ENCODE results near the gene PFDN2.
"Not testable (repeated sequence)": the region's sequence is repeated elsewhere in the genome, so short reads cannot be mapped to it uniquely, and the experiment has no call there.

Gene PFDN2

GRCh38 chr1:161121834-161122233, 4.0 kb upstream of the PFDN2 start:
- H3K36me3 ChIP-seq (ENCODE audit: insufficient read depth), result peaks cover 5% of the 10 kb centered on the region; the same call in 1 of the 2 replicates
- no peaks in the 10 kb centered on the region for H4K20me1 ChIP-seq (ENCODE audit: insufficient read depth)
- H3K27me3 ChIP-seq (ENCODE audit: insufficient read depth, low read depth), result no peaks in the 10 kb centered on the region
- peaks cover 24% of the 10 kb centered on the region for H3K4me1 ChIP-seq (ENCODE audit: low read depth, poor library complexity, severe bottlenecking)
- no peak overlapping the region for H2AFZ ChIP-seq (ENCODE audit: low read depth)
- TF ChIP-seq, protein P1, sequence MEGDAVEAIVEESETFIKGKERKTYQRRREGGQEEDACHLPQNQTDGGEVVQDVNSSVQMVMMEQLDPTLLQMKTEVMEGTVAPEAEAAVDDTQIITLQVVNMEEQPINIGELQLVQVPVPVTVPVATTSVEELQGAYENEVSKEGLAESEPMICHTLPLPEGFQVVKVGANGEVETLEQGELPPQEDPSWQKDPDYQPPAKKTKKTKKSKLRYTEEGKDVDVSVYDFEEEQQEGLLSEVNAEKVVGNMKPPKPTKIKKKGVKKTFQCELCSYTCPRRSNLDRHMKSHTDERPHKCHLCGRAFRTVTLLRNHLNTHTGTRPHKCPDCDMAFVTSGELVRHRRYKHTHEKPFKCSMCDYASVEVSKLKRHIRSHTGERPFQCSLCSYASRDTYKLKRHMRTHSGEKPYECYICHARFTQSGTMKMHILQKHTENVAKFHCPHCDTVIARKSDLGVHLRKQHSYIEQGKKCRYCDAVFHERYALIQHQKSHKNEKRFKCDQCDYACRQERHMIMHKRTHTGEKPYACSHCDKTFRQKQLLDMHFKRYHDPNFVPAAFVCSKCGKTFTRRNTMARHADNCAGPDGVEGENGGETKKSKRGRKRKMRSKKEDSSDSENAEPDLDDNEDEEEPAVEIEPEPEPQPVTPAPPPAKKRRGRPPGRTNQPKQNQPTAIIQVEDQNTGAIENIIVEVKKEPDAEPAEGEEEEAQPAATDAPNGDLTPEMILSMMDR (conservative IDR thresholded peaks at IDR 0.05; ENCODE audit: low read depth, low read length), result no peak
- H3K9ac ChIP-seq, result no peak overlapping the region
- no peak overlapping the region for H3K4me3 ChIP-seq (IDR thresholded peaks at IDR 0.05; ENCODE audit: insufficient read depth, low read depth, low read length)
- no peak overlapping the region for H3K4me2 ChIP-seq
- H3K27ac ChIP-seq, result no peak overlapping the region
- peaks cover 49% of the 10 kb centered on the region for H3K79me2 ChIP-seq (ENCODE audit: insufficient read depth, low read depth)

- no peaks in the 10 kb centered on the region for H3K27me3 ChIP-seq (ENCODE audit: insufficient read depth, low read depth)
- H3K9ac ChIP-seq, result no peak overlapping the region
- no peak overlapping the region for H2AFZ ChIP-seq (ENCODE audit: low read depth)
- H4K20me1 ChIP-seq (ENCODE audit: insufficient read depth), result no peaks in the 10 kb centered on the region
- no peak overlapping the region for H3K27ac ChIP-seq
- H3K4me3 ChIP-seq (IDR thresholded peaks at IDR 0.05; ENCODE audit: insufficient read depth, low read depth, low read length), result no peak overlapping the region
- H3K79me2 ChIP-seq (ENCODE audit: insufficient read depth, low read depth), result peaks cover 49% of the 10 kb centered on the region
- peaks cover 5% of the 10 kb centered on the region; the same call in 1 of the 2 replicates for H3K36me3 ChIP-seq (ENCODE audit: insufficient read depth)
- TF ChIP-seq, protein P1 (conservative IDR thresholded peaks at IDR 0.05; ENCODE audit: low read depth, low read length), result no peak
- peaks cover 31% of the 10 kb centered on the region for H3K4me1 ChIP-seq (ENCODE audit: low read depth, poor library complexity, severe bottlenecking)
- H3K4me2 ChIP-seq, result no peak overlapping the region
Observed at GRCh38 chr1:161121042-161121650, 3.3 kb upstream of the PFDN2 start.

- H3K4me1 ChIP-seq (ENCODE audit: low read depth, poor library complexity, severe bottlenecking), result peaks cover 49% of the 10 kb centered on the region
- H3K79me2 ChIP-seq (ENCODE audit: insufficient read depth, low read depth), result peaks cover 49% of the 10 kb centered on the region
- no peaks in the 10 kb centered on the region for H3K27me3 ChIP-seq (ENCODE audit: insufficient read depth, low read depth)
- H3K4me2 ChIP-seq, result peak overlapping the region; percentile 67
- no peak overlapping the region for H3K4me3 ChIP-seq (IDR thresholded peaks at IDR 0.05; ENCODE audit: insufficient read depth, low read depth, low read length)
- H3K9ac ChIP-seq, result no peak overlapping the region
- H3K36me3 ChIP-seq (ENCODE audit: insufficient read depth), result peaks cover 5% of the 10 kb centered on the region; the same call in 1 of the 2 replicates
- H2AFZ ChIP-seq (ENCODE audit: low read depth), result no peak overlapping the region
- TF ChIP-seq, protein P1 (conservative IDR thresholded peaks at IDR 0.05; ENCODE audit: low read depth, low read length), result peak; percentile 95
- H4K20me1 ChIP-seq (ENCODE audit: insufficient read depth), result 0 out of 2 replicates have a peak, but pooled peaks cover 2% of the 10 kb centered on the region
- H3K27ac ChIP-seq, result peak overlapping the region; percentile 4; the same call in 1 of the 2 replicates
Observed at GRCh38 chr1:161119092-161119903, 1.5 kb upstream of the PFDN2 start.

GRCh38 chr1:161115961-161116360, 1.9 kb downstream of the PFDN2 start:
- H2AFZ ChIP-seq (ENCODE audit: low read depth); H3K9ac ChIP-seq; H3K27ac ChIP-seq; H3K36me3 ChIP-seq (ENCODE audit: insufficient read depth); H3K27me3 ChIP-seq (ENCODE audit: insufficient read depth, low read depth); H3K4me3 ChIP-seq (IDR thresholded peaks at IDR 0.05; ENCODE audit: insufficient read depth, low read depth, low read length): not testable (repeated sequence)
- peaks cover 81% of the 10 kb centered on the region for H3K79me2 ChIP-seq (ENCODE audit: insufficient read depth, low read depth)
- peaks cover 76% of the 10 kb centered on the region for H3K4me1 ChIP-seq (ENCODE audit: low read depth, poor library complexity, severe bottlenecking)
- H3K4me2 ChIP-seq, result peak overlapping the region; percentile 67; the same call in 1 of the 2 replicates
- H4K20me1 ChIP-seq (ENCODE audit: insufficient read depth), result peaks cover 32% of the 10 kb centered on the region

Data from KMS-11 (cell line).